KBM-7 (cell line): Measurements from ENCODE around the gene GCG.

Experiments used
- DNase-seq: peaks from one replicate; pipeline ENCODE4 v3.0.0-alpha.2; 2015
- in situ Hi-C: fragments of 300-500 bp; cut with MboI; formaldehyde crosslinking; loops from 2 replicates; pipeline ENCODE4 v1.14.3; 2020; ENCODE audit warnings: low sequenced_read_pairs, low pct_unique_long_range_greater_than_20kb, mixed read lengths

The GCG gene

DNA sequence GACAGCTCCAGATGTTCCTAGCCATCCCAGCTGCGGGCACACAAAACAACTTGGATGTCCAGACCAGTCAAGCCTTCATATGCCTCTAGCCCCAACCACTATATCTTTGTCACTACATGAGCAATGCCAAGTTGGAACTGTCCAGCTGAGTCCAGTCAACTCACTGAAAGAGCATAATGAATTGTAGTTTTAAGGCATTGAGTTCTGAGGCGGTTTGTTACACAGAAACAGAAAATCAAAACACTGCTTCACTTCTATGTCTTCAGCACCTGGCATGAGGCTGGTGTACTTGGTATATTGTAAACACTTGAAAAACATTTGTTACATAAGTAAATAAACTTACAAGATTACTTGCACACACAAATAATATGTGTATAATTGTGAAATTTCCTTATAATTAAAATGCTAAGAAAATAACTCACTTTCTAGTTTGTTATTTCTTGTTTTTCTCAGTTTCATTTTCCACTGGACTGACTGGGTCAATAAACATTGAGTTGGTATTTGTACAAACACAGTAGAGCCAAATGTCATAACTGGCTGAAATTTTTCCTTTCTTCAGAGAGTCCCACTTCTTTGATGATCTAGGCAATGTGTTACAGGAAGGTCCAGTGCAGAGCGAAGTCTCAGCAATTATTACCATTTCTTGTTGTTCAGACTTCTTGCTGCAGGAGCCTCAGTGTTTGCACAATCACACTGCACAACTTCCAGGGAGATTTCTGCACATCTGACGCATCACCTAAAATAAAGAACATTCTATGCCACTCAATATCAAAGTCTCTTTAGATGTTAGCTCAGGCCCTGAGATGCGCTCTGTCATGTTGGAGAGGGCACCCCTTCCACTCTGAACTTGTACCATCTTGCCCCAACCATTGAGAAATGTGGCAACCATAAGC, 39.8 kb downstream of the GCG start:
- in situ Hi-C loops = loop anchor here (25.0 kb wide), 1 partner anchor 525 kb away; no protein-coding TSS in a partner anchor

DNA sequence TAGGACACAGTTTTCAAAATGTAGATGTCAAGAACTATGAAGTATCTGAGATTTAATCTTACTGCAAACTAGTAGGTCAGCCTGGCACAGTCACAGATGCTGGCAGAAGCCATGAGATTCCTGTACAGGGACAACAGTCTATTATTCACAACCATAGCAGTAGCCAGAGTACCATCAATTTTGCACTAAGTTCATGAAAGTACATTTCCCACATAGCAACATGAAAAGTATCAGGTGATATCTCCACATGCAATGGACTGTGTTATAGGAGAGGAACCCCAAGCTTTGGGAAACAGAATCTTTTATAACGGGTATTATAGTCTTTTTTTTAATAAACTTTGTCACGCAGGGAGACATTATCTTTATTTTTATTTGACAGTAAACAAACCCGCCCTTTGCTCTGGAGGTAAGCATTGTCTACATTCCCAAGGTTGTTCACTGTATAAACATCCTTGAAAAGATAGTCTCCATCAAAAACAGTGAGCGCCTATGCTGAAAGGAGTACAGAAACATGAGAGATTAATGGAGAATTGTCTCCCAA, 44.6 kb downstream of the GCG start:
- DNase-seq = no peak
- in situ Hi-C loops = loop anchor here (25.0 kb wide), 1 partner anchor 520 kb away; no protein-coding TSS in a partner anchor

More for the DNA sequence above, 39.8 kb downstream of the GCG start:
- DNase-seq = no peak

DNA sequence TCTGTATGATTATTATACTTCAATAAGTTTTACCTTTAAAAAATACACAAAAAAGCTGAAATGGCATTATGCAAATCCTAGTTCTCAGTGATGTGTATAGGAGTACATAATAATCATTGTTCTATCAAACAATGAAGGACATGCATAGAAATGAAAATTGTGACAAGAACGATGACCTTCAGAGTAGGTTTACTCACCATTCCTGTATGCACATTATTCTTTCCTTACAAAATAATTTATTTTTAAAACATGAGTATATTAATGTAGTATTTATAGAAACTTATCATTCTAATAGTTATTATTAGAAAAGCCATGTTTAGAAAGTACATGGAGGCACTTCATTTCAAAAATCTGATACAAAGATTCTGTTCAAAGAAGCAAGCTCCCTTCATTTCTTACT, 45.3 kb downstream of the GCG start:
- in situ Hi-C loops = loop anchor here (25.0 kb wide), 1 partner anchor 519 kb away; no protein-coding TSS in a partner anchor

DNA sequence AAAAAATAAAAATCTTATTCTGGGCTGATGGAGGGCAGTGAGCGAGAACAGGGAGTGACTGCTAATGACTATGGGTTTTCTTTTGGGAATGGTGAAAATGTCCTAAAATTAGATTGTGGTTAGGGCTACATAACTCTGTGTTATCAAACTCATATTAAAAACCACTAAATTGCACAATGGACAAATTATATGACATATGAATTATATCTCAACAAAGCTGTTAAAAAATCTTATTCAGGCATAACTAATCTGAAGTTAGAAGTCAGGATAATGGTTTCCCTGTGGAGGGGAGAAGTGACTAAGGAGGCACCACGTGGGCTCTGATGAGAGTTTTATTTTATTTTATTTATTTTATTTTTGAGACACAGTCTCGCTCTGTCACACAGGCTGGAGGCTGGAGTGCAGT, 45.9 kb downstream of the GCG start:
- in situ Hi-C loops = loop anchor here (25.0 kb wide), 1 partner anchor 519 kb away; no protein-coding TSS in a partner anchor
- no peak for DNase-seq

More for the DNA sequence above, 45.3 kb downstream of the GCG start:
- DNase-seq = no peak

DNA sequence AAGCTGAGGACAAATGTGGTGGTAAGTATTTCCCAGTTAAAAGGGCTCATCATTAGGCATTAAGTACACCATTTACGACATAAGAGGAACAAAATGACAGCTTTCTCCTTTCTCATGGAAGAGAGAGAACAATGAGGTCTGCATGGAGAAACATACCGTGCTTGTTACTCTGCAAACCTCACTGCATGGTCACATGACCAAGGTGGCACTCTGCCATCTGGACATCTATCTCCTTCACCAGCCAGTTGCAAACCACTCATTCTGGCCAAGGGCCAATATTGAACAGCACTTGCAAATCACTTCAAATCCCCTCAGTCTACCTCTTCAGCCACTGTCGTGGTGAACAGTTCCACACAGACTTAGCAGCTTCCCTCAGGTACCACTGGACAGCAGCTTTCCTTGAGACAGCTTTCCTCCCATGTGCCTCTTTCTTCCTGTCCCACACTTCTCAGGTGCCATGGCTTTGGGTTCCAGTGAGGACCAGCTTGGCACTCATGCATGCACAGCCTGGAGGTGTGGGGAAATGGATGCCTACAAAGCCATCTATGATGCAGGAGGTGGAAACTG, 48.5 kb downstream of the GCG start:
- no peak for DNase-seq
- in situ Hi-C loops = loop anchor here (25.0 kb wide), 1 partner anchor 516 kb away; no protein-coding TSS in a partner anchor

DNA sequence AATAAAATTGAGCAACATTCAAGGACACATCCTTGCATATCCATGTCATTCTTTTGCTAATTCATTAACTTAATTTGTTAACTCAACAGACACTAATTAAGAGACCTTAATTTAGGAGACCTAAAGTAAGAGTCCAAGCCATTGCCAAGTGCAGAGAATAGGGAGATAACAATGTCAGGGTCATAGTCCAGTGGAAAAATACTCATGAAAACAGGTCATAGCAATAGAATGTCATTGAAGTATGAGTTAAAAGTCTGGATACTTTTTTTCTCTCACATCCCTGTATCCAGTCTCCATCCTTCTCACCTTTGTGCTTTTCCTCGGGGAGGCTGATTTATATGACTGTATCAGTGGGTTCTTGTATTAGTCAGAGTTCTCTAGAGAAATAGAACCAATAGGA, 51.5 kb downstream of the GCG start:
- DNase-seq = no peak
- in situ Hi-C loops = loop anchor here (25.0 kb wide), 1 partner anchor 513 kb away; no protein-coding TSS in a partner anchor

DNA sequence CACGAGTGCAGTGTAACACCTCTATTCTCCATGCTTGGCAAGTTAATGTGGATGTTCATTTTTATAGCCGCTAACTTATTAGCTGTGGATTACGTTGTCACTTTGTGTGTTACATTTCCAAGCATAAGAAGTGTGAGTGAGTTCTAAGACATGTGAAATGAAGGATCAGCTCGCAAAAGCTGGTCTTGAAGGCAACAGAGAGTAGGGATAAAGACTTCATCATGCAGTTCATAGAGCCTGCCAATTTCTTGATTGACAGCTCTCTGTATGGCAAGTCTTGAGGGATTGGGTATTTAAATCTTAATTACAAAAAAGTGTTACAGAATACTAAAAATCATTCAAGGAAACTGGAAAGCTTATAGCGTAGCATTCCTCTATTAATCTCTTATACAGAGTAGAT, 52.2 kb downstream of the GCG start:
- DNase-seq = no peak
- in situ Hi-C loops = loop anchor here (25.0 kb wide), 1 partner anchor 513 kb away; no protein-coding TSS in a partner anchor
